Prostate gland (tissue), 2 donors: ENCODE data around the gene A1CF.

Source experiments
- POLR2A ChIP-seq: fragments of 450-650 bp; IDR thresholded peaks from one replicate; pipeline ENCODE4 v1.6.1; 2016; ENCODE audit warnings: antibody characterized with exemption, mild to moderate bottlenecking
- POLR2AphosphoS5 ChIP-seq: sonication (generic); formaldehyde crosslinking; IDR thresholded peaks from one replicate; pipeline ENCODE4 v1.6.1; 2017; ENCODE audit warnings: antibody characterized with exemption
- TF ChIP-seq, protein P1 (sequence below), 4 experiments: fragments of 200-600 bp in 2 of 4; fragments of 450-650 bp in 2 of 4; sonication (generic) in 2 of 4; IDR thresholded peaks; 1 replicate in 3 of 4; 2 replicates in 1 of 4; pipeline ENCODE4 v1.5.1; 2016 to 2019; ENCODE audit warnings: antibody characterized with exemption in 4 of 4, mild to moderate bottlenecking in 2 of 4, moderate library complexity in 2 of 4

DNA sequence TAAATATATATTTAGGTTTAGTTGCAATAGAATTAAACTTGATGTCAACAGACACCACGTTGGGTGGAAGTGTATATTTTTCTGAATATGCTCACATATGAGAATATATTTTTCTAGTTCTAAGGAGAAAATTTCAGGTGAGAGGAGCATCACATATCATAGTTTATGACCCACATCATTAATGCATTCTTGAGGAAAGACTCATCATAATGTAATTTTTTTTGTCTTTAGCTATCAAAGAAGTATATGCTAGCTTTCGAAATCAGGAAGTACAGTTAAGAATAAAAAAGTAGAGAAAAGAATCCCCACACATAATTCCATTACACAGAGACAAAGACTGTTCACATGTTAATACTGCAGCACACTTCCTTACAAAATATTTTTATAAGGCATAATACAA is 30.4 kb downstream of the A1CF start:
- TF ChIP-seq, protein P1, sequence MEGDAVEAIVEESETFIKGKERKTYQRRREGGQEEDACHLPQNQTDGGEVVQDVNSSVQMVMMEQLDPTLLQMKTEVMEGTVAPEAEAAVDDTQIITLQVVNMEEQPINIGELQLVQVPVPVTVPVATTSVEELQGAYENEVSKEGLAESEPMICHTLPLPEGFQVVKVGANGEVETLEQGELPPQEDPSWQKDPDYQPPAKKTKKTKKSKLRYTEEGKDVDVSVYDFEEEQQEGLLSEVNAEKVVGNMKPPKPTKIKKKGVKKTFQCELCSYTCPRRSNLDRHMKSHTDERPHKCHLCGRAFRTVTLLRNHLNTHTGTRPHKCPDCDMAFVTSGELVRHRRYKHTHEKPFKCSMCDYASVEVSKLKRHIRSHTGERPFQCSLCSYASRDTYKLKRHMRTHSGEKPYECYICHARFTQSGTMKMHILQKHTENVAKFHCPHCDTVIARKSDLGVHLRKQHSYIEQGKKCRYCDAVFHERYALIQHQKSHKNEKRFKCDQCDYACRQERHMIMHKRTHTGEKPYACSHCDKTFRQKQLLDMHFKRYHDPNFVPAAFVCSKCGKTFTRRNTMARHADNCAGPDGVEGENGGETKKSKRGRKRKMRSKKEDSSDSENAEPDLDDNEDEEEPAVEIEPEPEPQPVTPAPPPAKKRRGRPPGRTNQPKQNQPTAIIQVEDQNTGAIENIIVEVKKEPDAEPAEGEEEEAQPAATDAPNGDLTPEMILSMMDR (IDR thresholded peaks at IDR 0.05): no peak
- TF ChIP-seq POLR2AphosphoS5 (no peak), POLR2A (no peak)
